ENCODE results near the gene PTPN14.
"Not testable (repeated sequence)": the region's sequence is repeated elsewhere in the genome, so short reads cannot be mapped to it uniquely, and the experiment has no call there.

PTPN14 gene

DNA sequence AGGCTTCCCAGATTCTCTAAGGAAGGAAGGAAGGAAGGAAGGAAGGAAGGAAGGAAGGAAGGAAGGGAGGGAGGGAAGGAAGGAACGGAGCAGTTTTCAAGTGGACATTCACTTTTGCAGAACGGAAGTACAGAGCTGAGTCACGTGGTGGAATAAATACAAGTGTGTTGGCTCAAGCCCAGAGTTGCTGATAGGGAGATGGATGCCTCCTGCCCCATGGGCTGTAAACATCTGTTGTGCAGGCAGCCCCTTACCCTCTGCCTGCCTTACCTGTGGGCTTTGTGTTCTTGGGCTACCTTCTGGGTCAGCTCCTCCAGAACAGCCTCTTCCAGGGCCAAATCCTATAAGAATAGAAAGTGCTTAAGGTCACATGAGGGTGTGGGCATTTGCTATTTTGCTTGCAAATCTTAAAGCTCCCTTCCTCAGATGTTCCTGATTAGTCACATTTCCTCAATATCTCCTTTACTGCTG lies 148.8 kb downstream of the PTPN14 start:
- H3K4me1 Mint-ChIP-seq: no peaks in the 10 kb centered on the region
- H3K36me3 Mint-ChIP-seq (ENCODE audit: low read depth): peaks cover 55% of the 10 kb centered on the region
- H3K27me3 Mint-ChIP-seq (ENCODE audit: low read depth): no peaks in the 10 kb centered on the region
- H3K4me3 Mint-ChIP-seq: no peak overlapping the region
- TF ChIP-seq CTCF (IDR thresholded peaks at IDR 0.05; ENCODE audit: unreplicated experiment in 3 of 3): no peak
- no peak overlapping the region for H3K27ac Mint-ChIP-seq
- no peaks in the 10 kb centered on the region for H3K9me3 Mint-ChIP-seq

DNA sequence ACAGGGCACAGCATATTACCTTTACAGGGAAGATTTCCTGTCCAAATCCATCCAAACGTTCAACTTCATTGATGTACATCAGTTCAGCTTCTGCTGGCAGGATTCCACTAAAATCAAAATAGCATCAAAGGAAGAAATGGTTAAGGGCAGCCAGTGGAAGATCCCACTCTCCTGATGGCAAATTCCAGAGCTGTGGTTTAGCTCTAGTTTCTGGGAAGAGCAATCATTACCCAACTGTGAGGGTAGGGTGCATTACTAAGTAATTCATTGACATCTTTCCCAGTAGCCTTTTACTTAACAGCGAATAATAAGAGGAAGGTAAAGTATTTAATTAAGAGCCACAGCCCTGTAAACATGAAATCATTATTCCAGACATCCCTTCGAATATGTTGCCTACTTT lies 149.7 kb downstream of the PTPN14 start:
- Mint-ChIP-seq H3K27ac (peak overlapping the region in 2 of 3 experiments; percentile 26 to 31), H3K9me3 (no peaks in the 10 kb centered on the region), H3K27me3 (ENCODE audit: low read depth) (no peaks in the 10 kb centered on the region), H3K4me3 (no peak overlapping the region), H3K4me1 (no peaks in the 10 kb centered on the region), H3K36me3 (ENCODE audit: low read depth) (peaks cover 61% of the 10 kb centered on the region)
- no peak for TF ChIP-seq CTCF (IDR thresholded peaks at IDR 0.05; ENCODE audit: unreplicated experiment in 3 of 3)

DNA sequence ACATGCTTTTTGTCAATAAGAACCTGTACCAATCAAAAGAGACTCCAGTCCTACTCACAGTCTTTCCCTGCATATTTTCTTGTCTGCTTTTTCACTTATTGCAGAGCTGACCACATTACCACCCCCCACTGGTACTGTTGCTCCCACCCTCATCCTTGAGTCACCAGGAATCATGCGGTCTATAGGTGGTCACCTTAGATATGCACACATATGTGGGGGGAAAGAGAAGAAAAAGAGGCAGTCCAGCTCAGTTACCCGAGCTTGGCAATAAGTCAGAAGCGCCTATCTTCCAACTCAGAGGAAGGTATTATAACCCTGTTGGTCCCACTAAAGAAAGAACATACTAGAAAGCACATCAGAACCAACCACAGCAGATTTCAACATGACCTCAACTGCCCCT lies 151.3 kb downstream of the PTPN14 start:
- peaks cover 69% of the 10 kb centered on the region for H3K36me3 Mint-ChIP-seq (ENCODE audit: low read depth)
- H3K27me3 Mint-ChIP-seq (ENCODE audit: low read depth): no peaks in the 10 kb centered on the region
- TF ChIP-seq CTCF (IDR thresholded peaks at IDR 0.05; ENCODE audit: unreplicated experiment in 3 of 3): no peak
- H3K4me3 Mint-ChIP-seq: no peak overlapping the region
- no peaks in the 10 kb centered on the region for H3K4me1 Mint-ChIP-seq
- no peak overlapping the region for H3K27ac Mint-ChIP-seq
- no peaks in the 10 kb centered on the region for H3K9me3 Mint-ChIP-seq

DNA sequence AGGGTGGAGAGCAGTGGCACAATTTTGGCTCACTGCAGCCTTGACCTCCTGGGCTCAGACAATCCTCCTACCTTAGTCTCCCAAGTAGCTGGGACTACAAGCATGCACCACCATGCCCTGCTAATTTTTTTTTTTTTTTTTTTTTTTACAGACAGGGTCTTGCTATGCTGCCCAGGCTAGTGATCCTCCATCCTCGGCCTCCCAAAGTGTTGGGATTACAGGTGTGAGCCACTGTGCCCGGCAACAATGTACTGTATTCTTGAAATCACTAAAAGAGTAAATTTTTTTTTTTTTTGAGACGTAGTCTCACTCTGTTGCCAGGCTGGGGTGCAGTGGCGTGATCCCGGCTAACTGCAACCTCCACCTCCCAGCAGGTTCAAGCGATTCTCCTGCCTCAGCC lies 152.9 kb downstream of the PTPN14 start:
- Mint-ChIP-seq H3K9me3 (no peaks in the 10 kb centered on the region), H3K36me3 (ENCODE audit: low read depth) (peaks cover 76% of the 10 kb centered on the region), H3K27me3 (ENCODE audit: low read depth) (no peaks in the 10 kb centered on the region), H3K4me3 (no peak overlapping the region), H3K4me1 (no peaks in the 10 kb centered on the region), H3K27ac (no peak overlapping the region)
- TF ChIP-seq CTCF (IDR thresholded peaks at IDR 0.05; ENCODE audit: unreplicated experiment in 3 of 3): no peak

DNA sequence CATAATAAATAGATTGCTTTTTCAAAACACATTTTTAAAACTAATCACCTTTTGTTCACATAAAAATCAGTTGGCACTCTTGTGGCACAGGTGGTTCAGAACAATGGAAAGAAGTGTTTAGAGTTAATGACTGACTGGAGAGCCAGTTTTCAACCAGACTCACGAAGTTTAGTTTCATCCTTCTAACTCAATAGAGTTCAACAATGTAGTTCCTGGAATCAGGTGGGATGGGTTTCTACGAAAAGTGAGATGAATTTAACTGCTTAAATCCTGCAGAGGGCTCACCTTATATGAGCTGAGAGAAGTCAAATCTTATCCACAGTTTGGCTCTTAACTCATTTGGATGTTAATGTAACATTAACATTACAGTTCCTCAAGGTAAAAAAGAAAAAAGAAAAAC lies 153.9 kb downstream of the PTPN14 start:
- TF ChIP-seq CTCF (IDR thresholded peaks at IDR 0.05; ENCODE audit: unreplicated experiment in 3 of 3): no peak
- H3K27me3 Mint-ChIP-seq (ENCODE audit: low read depth): no peaks in the 10 kb centered on the region
- H3K27ac Mint-ChIP-seq: no peak overlapping the region
- H3K4me3 Mint-ChIP-seq: no peak overlapping the region
- no peaks in the 10 kb centered on the region for H3K4me1 Mint-ChIP-seq
- no peaks in the 10 kb centered on the region for H3K9me3 Mint-ChIP-seq
- H3K36me3 Mint-ChIP-seq (ENCODE audit: low read depth): peaks cover 77% of the 10 kb centered on the region

DNA sequence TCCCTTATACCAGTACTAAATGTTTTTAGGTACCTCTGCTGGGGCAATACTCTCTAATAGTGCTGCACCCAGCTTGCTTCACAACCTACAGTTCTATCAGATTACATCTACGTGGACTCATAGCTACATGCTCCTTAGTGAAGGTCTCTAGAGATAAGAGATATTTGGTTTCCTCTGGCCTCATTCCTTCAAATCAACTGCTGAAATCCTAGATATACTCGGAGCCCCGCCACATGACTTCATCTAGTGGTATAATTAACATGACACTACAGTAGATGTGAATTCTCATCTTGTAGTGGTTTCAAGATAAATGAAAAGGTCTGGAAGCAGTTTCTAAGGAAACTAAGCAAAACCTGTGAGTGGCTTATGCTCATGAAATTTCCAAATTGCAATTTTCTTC lies 155.1 kb downstream of the PTPN14 start:
- no peak overlapping the region for H3K27ac Mint-ChIP-seq
- peaks cover 79% of the 10 kb centered on the region for H3K36me3 Mint-ChIP-seq (ENCODE audit: low read depth)
- no peak overlapping the region for H3K4me3 Mint-ChIP-seq
- no peaks in the 10 kb centered on the region for H3K9me3 Mint-ChIP-seq
- no peak for TF ChIP-seq CTCF (IDR thresholded peaks at IDR 0.05; ENCODE audit: unreplicated experiment in 3 of 3)
- H3K27me3 Mint-ChIP-seq (ENCODE audit: low read depth): no peaks in the 10 kb centered on the region
- no peaks in the 10 kb centered on the region for H3K4me1 Mint-ChIP-seq

GRCh38 chr1:214394569-214394968 lies 156.8 kb downstream of the PTPN14 start:
- peaks cover 74% of the 10 kb centered on the region for H3K36me3 Mint-ChIP-seq (ENCODE audit: low read depth)
- not testable (repeated sequence) for H3K27ac Mint-ChIP-seq; H3K9me3 Mint-ChIP-seq; H3K27me3 Mint-ChIP-seq (ENCODE audit: low read depth); H3K4me3 Mint-ChIP-seq; H3K4me1 Mint-ChIP-seq

Data from nephron (organoid).